HG03439 (cell line): ENCODE data around the gene SP8.
"Not testable (repeated sequence)": the region's sequence is repeated elsewhere in the genome, so short reads cannot be mapped to it uniquely, and the experiment has no call there.

ENCODE experiments used
- ATAC-seq: cut with Tn5 transposase; IDR thresholded peaks from one replicate; pipeline ENCODE4 v1.9.1; 2021; ENCODE audit warnings: mild to moderate bottlenecking, moderate library complexity; ENCODE audit not compliant: unreplicated experiment

The SP8 gene

GRCh38 chr7:20786779-20787659, at the start of gene SP8:
TSS of gene SP8 (minus strand) at chr7:20786886. CDS start at chr7:20786798, 88 bp downstream.
- no peak for ATAC-seq

- ATAC-seq: not testable (repeated sequence)
Measured at GRCh38 chr7:20836424-20836823, 49.7 kb upstream of the SP8 start.

- no peak for ATAC-seq
Measured at GRCh38 chr7:20835111-20835750, 48.5 kb upstream of the SP8 start.

GRCh38 chr7:20834656-20835055, 48.0 kb upstream of the SP8 start:
- no peak for ATAC-seq

GRCh38 chr7:20831956-20832355, 45.3 kb upstream of the SP8 start:
- ATAC-seq: no peak

- ATAC-seq: no peak
Measured at GRCh38 chr7:20831451-20831850, 44.8 kb upstream of the SP8 start.

GRCh38 chr7:20828947-20829346, 42.3 kb upstream of the SP8 start:
- ATAC-seq: no peak

GRCh38 chr7:20827172-20827571, 40.5 kb upstream of the SP8 start:
- ATAC-seq: no peak

- ATAC-seq: no peak
Measured at GRCh38 chr7:20826243-20826642, 39.6 kb upstream of the SP8 start.

- ATAC-seq: no peak
Measured at GRCh38 chr7:20825555-20825954, 38.9 kb upstream of the SP8 start.

GRCh38 chr7:20821390-20821789, 34.7 kb upstream of the SP8 start:
- not testable (repeated sequence) for ATAC-seq

- no peak for ATAC-seq
Measured at GRCh38 chr7:20816372-20816959, 29.8 kb upstream of the SP8 start.

- no peak for ATAC-seq
Measured at GRCh38 chr7:20804345-20804744, 17.7 kb upstream of the SP8 start.

GRCh38 chr7:20799566-20800366, 13.1 kb upstream of the SP8 start:
- ATAC-seq: no peak

- ATAC-seq: peak; percentile 5
Measured at GRCh38 chr7:20798694-20799121, 12.0 kb upstream of the SP8 start.

- peak; percentile 85 for ATAC-seq
Measured at GRCh38 chr7:20798081-20798693, 11.5 kb upstream of the SP8 start.

GRCh38 chr7:20797462-20798080, 10.9 kb upstream of the SP8 start:
- peak; percentile 61 for ATAC-seq

GRCh38 chr7:20797042-20797461, 10.4 kb upstream of the SP8 start:
- ATAC-seq: no peak

- ATAC-seq: no peak
Measured at GRCh38 chr7:20796500-20796899, 9.8 kb upstream of the SP8 start.

- no peak for ATAC-seq
Measured at GRCh38 chr7:20795881-20796280, 9.2 kb upstream of the SP8 start.
